ENCODE measurements around the gene KPNB1.

Gene KPNB1

GRCh38 chr17:47718634-47719405 lies 69.1 kb downstream of the KPNB1 start:
- H3K27ac ChIP-seq (ENCODE audit: insufficient read depth, low read length, poor library complexity, severe bottlenecking), result peak overlapping the region; percentile 17
- no peaks in the 10 kb centered on the region for H3K36me3 ChIP-seq (ENCODE audit: control insufficient read depth, insufficient read depth, low read length)
- no peaks in the 10 kb centered on the region for H3K9me3 ChIP-seq (ENCODE audit: control insufficient read depth, low read length)
- no peaks in the 10 kb centered on the region for H3K27me3 ChIP-seq (replicated peaks; ENCODE audit: control insufficient read depth, insufficient read depth, low read length, poor library complexity, severe bottlenecking)
- no peak for DNase-seq
- H3K4me3 ChIP-seq (ENCODE audit: insufficient read depth, low read depth, low read length, poor library complexity, severe bottlenecking), result no peak overlapping the region
- H3K4me1 ChIP-seq (ENCODE audit: control insufficient read depth, insufficient read depth, low read length, poor library complexity, severe bottlenecking), result peaks cover 51% of the 10 kb centered on the region

- no peaks in the 10 kb centered on the region for H3K36me3 ChIP-seq (ENCODE audit: control insufficient read depth, insufficient read depth, low read length)
- H3K27me3 ChIP-seq (replicated peaks; ENCODE audit: control insufficient read depth, insufficient read depth, low read length, poor library complexity, severe bottlenecking), result no peaks in the 10 kb centered on the region
- H3K4me3 ChIP-seq (ENCODE audit: insufficient read depth, low read depth, low read length, poor library complexity, severe bottlenecking), result no peak overlapping the region
- DNase-seq, result peak in 1 of 3 donors; percentile 49
- no peaks in the 10 kb centered on the region for H3K9me3 ChIP-seq (ENCODE audit: control insufficient read depth, low read length)
- H3K4me1 ChIP-seq (ENCODE audit: control insufficient read depth, insufficient read depth, low read length, poor library complexity, severe bottlenecking), result peaks cover 46% of the 10 kb centered on the region
- H3K27ac ChIP-seq (ENCODE audit: insufficient read depth, low read length, poor library complexity, severe bottlenecking), result no peak overlapping the region
These were observed 69.9 kb downstream of the KPNB1 start for GRCh38 chr17:47719411-47720152.

GRCh38 chr17:47720196-47720595 lies 70.5 kb downstream of the KPNB1 start:
- Histone ChIP-seq H3K27me3 (replicated peaks; ENCODE audit: control insufficient read depth, insufficient read depth, low read length, poor library complexity, severe bottlenecking) (no peaks in the 10 kb centered on the region), H3K4me3 (ENCODE audit: insufficient read depth, low read depth, low read length, poor library complexity, severe bottlenecking) (no peak overlapping the region), H3K9me3 (ENCODE audit: control insufficient read depth, low read length) (no peaks in the 10 kb centered on the region), H3K4me1 (ENCODE audit: control insufficient read depth, insufficient read depth, low read length, poor library complexity, severe bottlenecking) (peaks cover 40% of the 10 kb centered on the region), H3K27ac (ENCODE audit: insufficient read depth, low read length, poor library complexity, severe bottlenecking) (no peak overlapping the region), H3K36me3 (ENCODE audit: control insufficient read depth, insufficient read depth, low read length) (no peaks in the 10 kb centered on the region)
- DNase-seq, result no peak

GRCh38 chr17:47720754-47721533 lies 71.2 kb downstream of the KPNB1 start:
- H3K4me3 ChIP-seq (ENCODE audit: insufficient read depth, low read depth, low read length, poor library complexity, severe bottlenecking), result peak overlapping the region; percentile 26
- H3K27ac ChIP-seq (ENCODE audit: insufficient read depth, low read length, poor library complexity, severe bottlenecking), result no peak overlapping the region
- no peaks in the 10 kb centered on the region for H3K9me3 ChIP-seq (ENCODE audit: control insufficient read depth, low read length)
- peak; percentile 50 to 66 (median 65) for DNase-seq
- no peaks in the 10 kb centered on the region for H3K27me3 ChIP-seq (replicated peaks; ENCODE audit: control insufficient read depth, insufficient read depth, low read length, poor library complexity, severe bottlenecking)
- H3K4me1 ChIP-seq (ENCODE audit: control insufficient read depth, insufficient read depth, low read length, poor library complexity, severe bottlenecking), result peaks cover 39% of the 10 kb centered on the region
- H3K36me3 ChIP-seq (ENCODE audit: control insufficient read depth, insufficient read depth, low read length), result no peaks in the 10 kb centered on the region

- no peaks in the 10 kb centered on the region for H3K27me3 ChIP-seq (replicated peaks; ENCODE audit: control insufficient read depth, insufficient read depth, low read length, poor library complexity, severe bottlenecking)
- no peaks in the 10 kb centered on the region for H3K9me3 ChIP-seq (ENCODE audit: control insufficient read depth, low read length)
- H3K36me3 ChIP-seq (ENCODE audit: control insufficient read depth, insufficient read depth, low read length), result no peaks in the 10 kb centered on the region
- no peak overlapping the region for H3K27ac ChIP-seq (ENCODE audit: insufficient read depth, low read length, poor library complexity, severe bottlenecking)
- H3K4me3 ChIP-seq (ENCODE audit: insufficient read depth, low read depth, low read length, poor library complexity, severe bottlenecking), result peak overlapping the region; percentile 26
- H3K4me1 ChIP-seq (ENCODE audit: control insufficient read depth, insufficient read depth, low read length, poor library complexity, severe bottlenecking), result peaks cover 39% of the 10 kb centered on the region
- no peak for DNase-seq
These were observed 72.0 kb downstream of the KPNB1 start for GRCh38 chr17:47721725-47722124.

- DNase-seq, result no peak
- Histone ChIP-seq H3K27ac (ENCODE audit: insufficient read depth, low read length, poor library complexity, severe bottlenecking) (no peak overlapping the region), H3K36me3 (ENCODE audit: control insufficient read depth, insufficient read depth, low read length) (no peaks in the 10 kb centered on the region), H3K4me1 (ENCODE audit: control insufficient read depth, insufficient read depth, low read length, poor library complexity, severe bottlenecking) (peaks cover 25% of the 10 kb centered on the region), H3K9me3 (ENCODE audit: control insufficient read depth, low read length) (no peaks in the 10 kb centered on the region), H3K4me3 (ENCODE audit: insufficient read depth, low read depth, low read length, poor library complexity, severe bottlenecking) (no peak overlapping the region), H3K27me3 (replicated peaks; ENCODE audit: control insufficient read depth, insufficient read depth, low read length, poor library complexity, severe bottlenecking) (no peaks in the 10 kb centered on the region)
These were observed 75.0 kb downstream of the KPNB1 start for GRCh38 chr17:47724705-47725104.

- Histone ChIP-seq H3K27ac (ENCODE audit: insufficient read depth, low read length, poor library complexity, severe bottlenecking) (no peak overlapping the region), H3K27me3 (replicated peaks; ENCODE audit: control insufficient read depth, insufficient read depth, low read length, poor library complexity, severe bottlenecking) (no peaks in the 10 kb centered on the region), H3K4me1 (ENCODE audit: control insufficient read depth, insufficient read depth, low read length, poor library complexity, severe bottlenecking) (peaks cover 16% of the 10 kb centered on the region), H3K4me3 (ENCODE audit: insufficient read depth, low read depth, low read length, poor library complexity, severe bottlenecking) (no peak overlapping the region), H3K9me3 (ENCODE audit: control insufficient read depth, low read length) (no peaks in the 10 kb centered on the region), H3K36me3 (ENCODE audit: control insufficient read depth, insufficient read depth, low read length) (no peaks in the 10 kb centered on the region)
- DNase-seq, result no peak
These were observed 75.9 kb downstream of the KPNB1 start for GRCh38 chr17:47725446-47726111.

GRCh38 chr17:47726796-47727703 lies 77.3 kb downstream of the KPNB1 start:
- no peaks in the 10 kb centered on the region for H3K27me3 ChIP-seq (replicated peaks; ENCODE audit: control insufficient read depth, insufficient read depth, low read length, poor library complexity, severe bottlenecking)
- H3K9me3 ChIP-seq (ENCODE audit: control insufficient read depth, low read length), result no peaks in the 10 kb centered on the region
- H3K4me1 ChIP-seq (ENCODE audit: control insufficient read depth, insufficient read depth, low read length, poor library complexity, severe bottlenecking), result peaks cover 1% of the 10 kb centered on the region
- no peak for DNase-seq
- H3K36me3 ChIP-seq (ENCODE audit: control insufficient read depth, insufficient read depth, low read length), result no peaks in the 10 kb centered on the region
- H3K4me3 ChIP-seq (ENCODE audit: insufficient read depth, low read depth, low read length, poor library complexity, severe bottlenecking), result no peak overlapping the region
- no peak overlapping the region for H3K27ac ChIP-seq (ENCODE audit: insufficient read depth, low read length, poor library complexity, severe bottlenecking)

- Histone ChIP-seq H3K4me1 (ENCODE audit: control insufficient read depth, insufficient read depth, low read length, poor library complexity, severe bottlenecking) (peaks cover 4% of the 10 kb centered on the region), H3K27me3 (replicated peaks; ENCODE audit: control insufficient read depth, insufficient read depth, low read length, poor library complexity, severe bottlenecking) (no peaks in the 10 kb centered on the region), H3K9me3 (ENCODE audit: control insufficient read depth, low read length) (no peaks in the 10 kb centered on the region), H3K36me3 (ENCODE audit: control insufficient read depth, insufficient read depth, low read length) (no peaks in the 10 kb centered on the region), H3K27ac (ENCODE audit: insufficient read depth, low read length, poor library complexity, severe bottlenecking) (no peak overlapping the region), H3K4me3 (ENCODE audit: insufficient read depth, low read depth, low read length, poor library complexity, severe bottlenecking) (no peak overlapping the region)
- no peak for DNase-seq
These were observed 78.0 kb downstream of the KPNB1 start for GRCh38 chr17:47727704-47728036.

Measured in effector memory CD4-positive, alpha-beta T cell (primary cell).